Lung microvascular endothelial cell (primary cell): ENCODE measurements around the gene TGFB3. TPM values are rescaled to one million over a fixed set of nuclear protein-coding genes. Genes with fewer than 3 reads are reported as not detected.
"Not testable (repeated sequence)": the region's sequence is repeated elsewhere in the genome, so short reads cannot be mapped to it uniquely, and the experiment has no call there.

Experiments
- DNase-seq, 2 donors: peaks; one replicate each; pipeline versions ENCODE4 v3.0.0 to v3.0.0-alpha.2; 2010; ENCODE audit warnings: low read depth in 2 of 2
- total RNA-seq: library from RNA; depleted of rRNA; stranded (reverse); fragments of >200 nt; gene quantifications from 2 replicates; pipeline ENCODE4 v1.2.1, GENCODE V29; 2014

Gene TGFB3
- total RNA-seq, result 2.0 and 4.0 TPM in 2 replicates

- DNase-seq, result peak; percentile 78 to 89
These were observed at the start of gene TGFB3 for GRCh38 chr14:75981426-75982265. Gene TGFB3 (minus strand): TSS chr14:75981995. CDS start chr14:75980893, 1,102 bp downstream.

- no peak for DNase-seq
These were observed 42.6 kb upstream of the TGFB3 start for GRCh38 chr14:76024211-76024907.

- no peak for DNase-seq
These were observed 42.0 kb upstream of the TGFB3 start for GRCh38 chr14:76023757-76024156.

GRCh38 chr14:76022991-76023390 is 41.2 kb upstream of the TGFB3 start:
- DNase-seq, result no peak

GRCh38 chr14:76019676-76020075 is 37.9 kb upstream of the TGFB3 start:
- DNase-seq, result no peak

- no peak for DNase-seq
These were observed 33.9 kb upstream of the TGFB3 start for GRCh38 chr14:76015668-76016067.

- DNase-seq, result no peak
These were observed 33.4 kb upstream of the TGFB3 start for GRCh38 chr14:76015191-76015590.

GRCh38 chr14:76012354-76012753 is 30.6 kb upstream of the TGFB3 start:
- DNase-seq, result no peak

GRCh38 chr14:76011930-76012329 is 30.1 kb upstream of the TGFB3 start:
- DNase-seq, result no peak

- not testable (repeated sequence) for DNase-seq
These were observed 27.8 kb upstream of the TGFB3 start for GRCh38 chr14:76009627-76010026.

- DNase-seq, result no peak
These were observed 26.1 kb upstream of the TGFB3 start for GRCh38 chr14:76007852-76008251.

GRCh38 chr14:76007379-76007778 is 25.6 kb upstream of the TGFB3 start:
- DNase-seq, result no peak

GRCh38 chr14:76006253-76006652 is 24.5 kb upstream of the TGFB3 start:
- no peak for DNase-seq

GRCh38 chr14:76002383-76002782 is 20.6 kb upstream of the TGFB3 start:
- no peak for DNase-seq

GRCh38 chr14:75999511-76000190 is 17.9 kb upstream of the TGFB3 start:
- no peak for DNase-seq

- no peak for DNase-seq
These were observed 14.7 kb upstream of the TGFB3 start for GRCh38 chr14:75996488-75996887.

- no peak for DNase-seq
These were observed 13.7 kb upstream of the TGFB3 start for GRCh38 chr14:75995372-75996041.

GRCh38 chr14:75993567-75994041 is 11.8 kb upstream of the TGFB3 start:
- DNase-seq, result no peak

- no peak for DNase-seq
These were observed 10.0 kb upstream of the TGFB3 start for GRCh38 chr14:75991753-75992152.

- no peak for DNase-seq
These were observed 8.5 kb upstream of the TGFB3 start for GRCh38 chr14:75990297-75990696.

- DNase-seq, result peak; percentile 98 to 99
These were observed 7.3 kb upstream of the TGFB3 start for GRCh38 chr14:75989134-75989533.
